Activated CD8-positive, alpha-beta memory T cell treated with anti-CD3 and anti-CD28 coated beads, Interleukin-2, amount 10 ng/mL, durations not matched to agents 7 days and 5 days (primary cell): Measurements from ENCODE around the gene LRRC23. TPM values are rescaled to one million over a fixed set of nuclear protein-coding genes. Genes with fewer than 3 reads are reported as not detected.
"Not testable (repeated sequence)": the region's sequence is repeated elsewhere in the genome, so short reads cannot be mapped to it uniquely, and the experiment has no call there.

Source experiments
- ATAC-seq: fragments of 150-1000 bp; cut with Tn5 transposase; one replicate; pipeline ENCODE4 v1.10.0; 2021; ENCODE audit warnings: moderate library complexity
- CTCF ChIA-PET: fragments of 350-600 bp; sonication (Branson Sonifier 250); formaldehyde crosslinking; loops from one replicate; lab custom pipeline; 2021; ENCODE audit warnings: antibody characterized with exemption; lab: Charles Lee
- DNase-seq: peaks from one replicate; pipeline ENCODE4 v3.0.0-alpha.2; 2020
- H3K27ac Mint-ChIP-seq: one replicate; pipeline ENCODE4 v1.8.0; 2021; ENCODE audit warnings: mild to moderate bottlenecking, mixed read lengths
- H3K27me3 Mint-ChIP-seq: one replicate; pipeline ENCODE4 v1.8.0; 2021; ENCODE audit warnings: mixed read lengths
- H3K36me3 Mint-ChIP-seq: one replicate; pipeline ENCODE4 v1.8.0; 2021; ENCODE audit warnings: mild to moderate bottlenecking, mixed read lengths
- H3K4me1 Mint-ChIP-seq: one replicate; pipeline ENCODE4 v1.8.0; 2021; ENCODE audit warnings: mixed read lengths
- H3K4me3 Mint-ChIP-seq: one replicate; pipeline ENCODE4 v1.8.0; 2021; ENCODE audit warnings: mild to moderate bottlenecking, moderate library complexity, mixed read lengths
- H3K9me3 Mint-ChIP-seq: one replicate; pipeline ENCODE4 v1.8.0; 2022; ENCODE audit warnings: low read depth, mixed read lengths
- total RNA-seq, 2 experiments: library from RNA; stranded (reverse); gene quantifications; one replicate each; pipeline ENCODE4 v1.2.3, GENCODE V29; 2021

LRRC23 gene
- total RNA-seq, 2 experiments from 2014 or later: 4.9 to 8.7 TPM

- H3K27ac Mint-ChIP-seq: no peak overlapping the region
- ATAC-seq (no peak), DNase-seq (no peak)
- CTCF ChIA-PET: interaction anchor here (0.9 to 1.3 kb wide), 4 partner anchors 24 to 64 kb away, joined by 3 to 5 read pairs (median 4); partner anchors contain the start of gene SPSB2
- peaks cover 13% of the 10 kb centered on the region for H3K4me1 Mint-ChIP-seq
- no peaks in the 10 kb centered on the region for H3K9me3 Mint-ChIP-seq
- no peak overlapping the region for H3K4me3 Mint-ChIP-seq
- no peaks in the 10 kb centered on the region for H3K27me3 Mint-ChIP-seq
- peaks cover 2% of the 10 kb centered on the region for H3K36me3 Mint-ChIP-seq
Measured at GRCh38 chr12:6896846-6897435, 7.7 kb upstream of the LRRC23 start.

DNA sequence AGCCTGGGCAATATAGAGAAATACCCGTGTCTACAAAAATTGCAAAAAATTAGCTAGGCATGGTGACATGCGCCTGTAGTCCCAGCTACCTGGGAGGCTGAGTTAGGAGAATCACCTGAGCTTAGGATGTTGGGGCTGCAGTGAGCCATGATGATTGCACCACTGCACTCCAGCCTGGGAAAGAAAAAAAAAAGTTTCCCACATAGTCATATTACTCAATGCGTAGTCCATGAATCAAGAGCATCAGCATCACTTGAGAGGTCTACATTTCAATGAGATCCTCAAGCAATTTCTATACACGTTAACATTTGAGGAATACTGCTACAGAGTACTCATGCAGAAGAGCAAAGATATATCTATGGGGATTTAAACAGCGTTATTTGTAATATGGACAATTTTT, 5.2 kb upstream of the LRRC23 start:
- peaks cover 6% of the 10 kb centered on the region for H3K4me1 Mint-ChIP-seq
- no peaks in the 10 kb centered on the region for H3K36me3 Mint-ChIP-seq
- CTCF ChIA-PET: interaction anchor here (1.1 to 1.8 kb wide), 3 partner anchors 8 to 210 kb away, joined by 3 to 6 read pairs (median 3); partner anchors contain the start of gene C1RL
- DNase-seq (no peak), ATAC-seq (no peak)
- H3K9me3 Mint-ChIP-seq: no peaks in the 10 kb centered on the region
- H3K27ac Mint-ChIP-seq: no peak overlapping the region
- H3K4me3 Mint-ChIP-seq: no peak overlapping the region
- no peaks in the 10 kb centered on the region for H3K27me3 Mint-ChIP-seq

DNA sequence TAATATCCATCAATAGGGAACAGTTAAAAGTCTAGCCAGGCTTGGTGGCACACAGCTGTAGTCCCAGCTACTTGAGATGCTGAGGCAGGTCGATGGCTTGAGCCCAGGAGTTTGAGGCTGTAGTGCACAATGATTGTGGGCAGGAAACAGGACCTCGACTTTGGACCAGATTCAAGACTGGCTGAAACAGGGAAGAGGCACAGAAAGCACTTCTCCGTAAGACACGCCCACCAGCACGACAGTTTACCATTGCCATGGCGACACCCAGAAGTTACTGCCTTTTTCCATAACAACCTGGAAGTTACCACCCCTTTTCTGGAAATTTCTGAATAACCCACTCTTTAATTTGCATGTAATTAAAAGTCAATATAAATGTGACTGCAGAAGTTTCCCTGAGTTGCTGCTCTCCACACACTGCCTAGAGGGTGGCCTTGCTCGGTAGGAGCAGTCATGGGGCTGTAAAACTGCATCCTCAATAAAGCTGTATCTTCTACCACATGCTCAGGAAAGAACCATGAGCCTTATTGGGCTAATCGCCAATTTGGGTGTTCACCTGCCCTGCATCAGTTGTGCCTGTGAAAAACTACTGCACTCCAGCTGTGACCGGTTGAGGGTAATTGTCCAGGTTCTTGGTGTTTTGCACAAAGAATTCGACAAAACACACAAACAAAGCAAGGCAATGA, 4.6 kb upstream of the LRRC23 start:
- Mint-ChIP-seq H3K27ac (no peak overlapping the region), H3K4me3 (no peak overlapping the region)

DNA sequence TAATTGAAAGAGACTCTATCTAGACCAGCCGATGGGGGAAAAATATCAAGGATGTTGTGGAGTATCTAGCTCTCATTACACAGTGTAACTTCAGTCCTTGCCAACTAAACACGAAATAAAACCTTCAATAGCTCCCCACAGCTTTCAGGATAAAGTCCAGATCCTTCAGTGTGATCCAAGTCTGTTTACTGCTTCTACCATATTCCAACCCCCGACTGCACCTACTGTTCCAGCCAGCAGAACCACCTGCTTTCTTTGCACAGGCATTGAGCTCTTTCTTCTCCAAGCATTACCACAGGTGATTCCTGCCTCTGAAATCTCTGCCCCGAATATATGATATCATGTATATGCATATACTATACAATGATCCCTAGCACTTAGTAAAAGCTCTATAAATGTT, 2.2 kb upstream of the LRRC23 start:
- H3K36me3 Mint-ChIP-seq: no peaks in the 10 kb centered on the region
- no peaks in the 10 kb centered on the region for H3K27me3 Mint-ChIP-seq
- CTCF ChIA-PET: interaction anchor here (1.0 to 5.0 kb wide), 2 partner anchors 11 to 22 kb away, joined by 4 to 28 read pairs; no protein-coding TSS in a partner anchor
- no peak overlapping the region for H3K4me3 Mint-ChIP-seq
- ATAC-seq: no peak
- no peak for DNase-seq
- H3K9me3 Mint-ChIP-seq: no peaks in the 10 kb centered on the region
- peaks cover 6% of the 10 kb centered on the region for H3K4me1 Mint-ChIP-seq
- H3K27ac Mint-ChIP-seq: no peak overlapping the region

More for the DNA sequence above, 4.6 kb upstream of the LRRC23 start:
- Mint-ChIP-seq H3K27me3 (no peaks in the 10 kb centered on the region), H3K36me3 (no peaks in the 10 kb centered on the region), H3K4me1 (peaks cover 6% of the 10 kb centered on the region), H3K9me3 (no peaks in the 10 kb centered on the region)
- DNase-seq: no peak
- CTCF ChIA-PET: interaction anchor here (1.1 to 1.8 kb wide), 3 partner anchors 9 to 209 kb away, joined by 3 to 6 read pairs (median 3); partner anchors contain the start of gene C1RL
- no peak for ATAC-seq

GRCh38 chr12:6903722-6904121, 900 bp upstream of the LRRC23 start:
- no peak for DNase-seq
- Mint-ChIP-seq H3K27ac (no peak overlapping the region), H3K4me1 (peaks cover 6% of the 10 kb centered on the region), H3K4me3 (no peak overlapping the region), H3K36me3 (no peaks in the 10 kb centered on the region), H3K9me3 (no peaks in the 10 kb centered on the region), H3K27me3 (no peaks in the 10 kb centered on the region)
- CTCF ChIA-PET: interaction anchor here (2.9 to 6.4 kb wide), 3 partner anchors 12 to 34 kb away, joined by 10 to 33 read pairs (median 28); partner anchors contain the start of gene ATN1
- ATAC-seq: no peak

GRCh38 chr12:6905414-6906040, 905 bp downstream of the LRRC23 start:
- Mint-ChIP-seq H3K4me1 (no peaks in the 10 kb centered on the region), H3K36me3 (no peaks in the 10 kb centered on the region), H3K27me3 (no peaks in the 10 kb centered on the region), H3K27ac (no peak overlapping the region), H3K9me3 (no peaks in the 10 kb centered on the region), H3K4me3 (no peak overlapping the region)
- DNase-seq (no peak), ATAC-seq (no peak)
- CTCF ChIA-PET: interaction anchor here (1.0 to 6.4 kb wide), 8 partner anchors 11 to 131 kb away, joined by 3 to 33 read pairs (median 6); partner anchors contain the start of genes ATN1 and SPSB2

DNA sequence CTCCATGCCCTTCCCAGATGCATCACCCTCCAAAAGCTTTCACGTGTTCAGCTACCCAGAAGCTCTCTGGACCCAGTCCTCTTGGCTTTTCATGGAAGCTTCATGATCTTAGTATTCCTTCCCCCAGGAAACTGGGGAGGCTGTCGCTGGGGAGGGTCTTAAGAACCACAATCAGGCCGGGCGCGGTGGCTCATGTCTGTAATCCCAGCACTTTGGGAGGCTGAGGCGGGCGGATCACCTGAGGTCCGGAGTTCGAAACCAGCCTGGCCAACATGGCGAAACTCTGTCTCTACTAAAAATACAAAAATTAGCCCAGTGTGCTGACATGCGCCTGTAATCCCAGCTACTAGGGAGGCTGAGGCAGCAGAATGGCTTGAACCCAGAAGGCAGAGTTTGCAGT, 3.5 kb downstream of the LRRC23 start:
- H3K27me3 Mint-ChIP-seq: not testable (repeated sequence)

GRCh38 chr12:6909421-6910145, 5.0 kb downstream of the LRRC23 start:
- CTCF ChIA-PET: interaction anchor here (1.6 to 6.4 kb wide), 5 partner anchors 16 to 40 kb away, joined by 4 to 33 read pairs (median 16); partner anchors contain the start of genes ATN1 and SPSB2
- ATAC-seq: no peak
- H3K4me3 Mint-ChIP-seq: no peak overlapping the region
- H3K36me3 Mint-ChIP-seq: no peaks in the 10 kb centered on the region
- no peaks in the 10 kb centered on the region for H3K9me3 Mint-ChIP-seq
- no peaks in the 10 kb centered on the region for H3K27me3 Mint-ChIP-seq
- H3K27ac Mint-ChIP-seq: no peak overlapping the region
- no peak for DNase-seq
- H3K4me1 Mint-ChIP-seq: peaks cover 14% of the 10 kb centered on the region

More for the DNA sequence above, 3.5 kb downstream of the LRRC23 start:
- not testable (repeated sequence) for DNase-seq, H3K27ac Mint-ChIP-seq, H3K36me3 Mint-ChIP-seq, ATAC-seq, H3K4me1 Mint-ChIP-seq, H3K4me3 Mint-ChIP-seq, H3K9me3 Mint-ChIP-seq
- CTCF ChIA-PET: interaction anchor here (1.1 to 6.4 kb wide), 7 partner anchors 11 to 39 kb away, joined by 3 to 33 read pairs (median 10); partner anchors contain the start of genes ATN1 and SPSB2

DNA sequence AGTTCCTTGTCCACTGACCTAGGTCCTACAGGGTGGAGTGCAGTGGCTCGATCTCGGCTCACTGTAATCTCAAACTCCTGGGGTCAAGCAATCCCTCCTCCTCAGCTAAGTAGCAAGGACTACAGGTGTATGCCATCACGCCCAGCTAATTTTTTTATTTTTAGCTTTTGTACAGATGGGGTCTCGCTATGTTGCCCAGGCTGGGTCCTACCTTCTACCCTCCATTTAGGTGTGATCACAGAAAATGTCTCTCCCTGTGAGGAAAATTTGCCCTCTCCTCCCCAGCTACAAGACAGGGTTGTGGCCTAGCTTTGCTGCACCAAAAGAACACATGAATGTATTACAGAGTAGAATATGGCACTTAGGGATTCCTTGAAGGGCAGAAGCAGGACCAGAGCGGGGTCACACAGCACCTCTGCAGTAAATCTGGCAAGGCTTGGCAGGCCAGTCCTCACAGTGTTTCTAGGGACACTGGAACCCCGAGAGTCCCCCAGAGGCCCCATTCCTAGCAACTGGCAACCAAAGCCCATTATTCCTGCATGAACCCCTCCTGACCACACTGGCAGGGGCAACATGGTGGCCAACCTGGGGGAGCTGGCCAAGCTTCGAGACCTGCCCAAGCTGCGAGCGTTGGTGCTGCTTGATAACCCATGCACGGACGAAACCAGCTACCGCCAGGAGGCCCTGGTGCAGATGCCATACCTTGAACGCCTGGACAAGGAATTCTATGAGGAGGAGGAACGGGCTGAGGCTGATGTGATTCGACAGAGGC, 7.7 kb downstream of the LRRC23 start:
- ATAC-seq (no peak), DNase-seq (no peak)
- Mint-ChIP-seq H3K4me1 (peaks cover 36% of the 10 kb centered on the region), H3K27ac (peak overlapping the region; percentile 42), H3K4me3 (peak overlapping the region; percentile 92), H3K9me3 (no peaks in the 10 kb centered on the region), H3K27me3 (no peaks in the 10 kb centered on the region), H3K36me3 (peaks cover 11% of the 10 kb centered on the region)
- CTCF ChIA-PET: interaction anchor here (1.0 to 2.5 kb wide), 5 partner anchors 12 to 41 kb away, joined by 3 to 12 read pairs (median 6); partner anchors contain the start of gene SPSB2

- peak; percentile 96 for ATAC-seq
- Mint-ChIP-seq H3K4me3 (peak within 1 kb of the TSS; percentile 92), H3K9me3 (no peaks in the 10 kb centered on the region), H3K27me3 (no peaks in the 10 kb centered on the region), H3K27ac (peak within 1 kb of the TSS; percentile 86), H3K4me1 (peaks cover 45% of the 10 kb centered on the region), H3K36me3 (peaks cover 20% of the 10 kb centered on the region)
- peak; percentile 89 for DNase-seq
- CTCF ChIA-PET: interaction anchor here (0.8 to 4.7 kb wide), 12 partner anchors 11 to 194 kb away, joined by 3 to 22 read pairs (median 5); partner anchors contain the start of genes C1RL and SPSB2
Measured at GRCh38 chr12:6914246-6914946, 9.8 kb downstream of the LRRC23 start, which contains the start of gene ENO2. Gene ENO2 (plus strand): TSS chr12:6914580. CDS start chr12:6915833, 1,253 bp downstream.

GRCh38 chr12:6914947-6915788, 10.5 kb downstream of the LRRC23 start:
- Mint-ChIP-seq H3K27ac (peak overlapping the region; percentile 86), H3K4me3 (peak overlapping the region; percentile 92), H3K4me1 (peaks cover 52% of the 10 kb centered on the region), H3K9me3 (no peaks in the 10 kb centered on the region), H3K27me3 (no peaks in the 10 kb centered on the region), H3K36me3 (peaks cover 27% of the 10 kb centered on the region)
- DNase-seq (no peak), ATAC-seq (no peak)
- CTCF ChIA-PET: interaction anchor here (1.0 to 4.7 kb wide), 9 partner anchors 10 to 193 kb away, joined by 3 to 22 read pairs (median 5); partner anchors contain the start of genes C1RL and SPSB2
